Measurements from ENCODE around the gene ATP7B.

Gene ATP7B

GRCh38 chr13:51920267-51920666 lies 91.0 kb downstream of the ATP7B start:
- Histone ChIP-seq H3K4me1 (ENCODE audit: insufficient read depth, insufficient read length) (no peaks in the 10 kb centered on the region), H3K4me3 (ENCODE audit: insufficient read length, low read depth) (no peak overlapping the region), H3K9me3 (ENCODE audit: insufficient read depth, low read length) (no peaks in the 10 kb centered on the region), H3K9ac (ENCODE audit: insufficient read length, low read depth) (no peak overlapping the region), H3K27me3 (ENCODE audit: insufficient read depth, insufficient read length) (no peaks in the 10 kb centered on the region), H3K36me3 (ENCODE audit: insufficient read depth, insufficient read length, low read length) (no peaks in the 10 kb centered on the region)
- no peak for DNase-seq (ENCODE audit: low read depth, low spot score)
- TF ChIP-seq YY1 (IDR thresholded peaks at IDR 0.05; ENCODE audit: insufficient read depth, insufficient read length) (no peak), SUZ12 (IDR thresholded peaks at IDR 0.05; ENCODE audit: extremely low read depth, insufficient read depth, insufficient read length) (no peak), ZNF274 (IDR thresholded peaks at IDR 0.05; ENCODE audit: low read depth, low read length) (no peak)

- H3K4me3 ChIP-seq (ENCODE audit: insufficient read length, low read depth): no peak overlapping the region
These were observed 91.7 kb downstream of the ATP7B start for GRCh38 chr13:51919531-51919930.

GRCh38 chr13:51916962-51917361 lies 94.3 kb downstream of the ATP7B start:
- Histone ChIP-seq H3K9me3 (ENCODE audit: insufficient read depth, low read length) (no peaks in the 10 kb centered on the region), H3K4me3 (ENCODE audit: insufficient read length, low read depth) (no peak overlapping the region), H3K27me3 (ENCODE audit: insufficient read depth, insufficient read length) (no peaks in the 10 kb centered on the region), H3K4me1 (ENCODE audit: insufficient read depth, insufficient read length) (no peaks in the 10 kb centered on the region), H3K36me3 (ENCODE audit: insufficient read depth, insufficient read length, low read length) (no peaks in the 10 kb centered on the region), H3K9ac (ENCODE audit: insufficient read length, low read depth) (no peak overlapping the region)
- no peak for DNase-seq (ENCODE audit: low read depth, low spot score)
- TF ChIP-seq SUZ12 (IDR thresholded peaks at IDR 0.05; ENCODE audit: extremely low read depth, insufficient read depth, insufficient read length) (no peak), YY1 (IDR thresholded peaks at IDR 0.05; ENCODE audit: insufficient read depth, insufficient read length) (no peak)

More at GRCh38 chr13:51919531-51919930, 91.7 kb downstream of the ATP7B start:
- TF ChIP-seq SUZ12 (IDR thresholded peaks at IDR 0.05; ENCODE audit: extremely low read depth, insufficient read depth, insufficient read length): no peak
- no peak for TF ChIP-seq ZNF274 (IDR thresholded peaks at IDR 0.05; ENCODE audit: low read depth, low read length)
- TF ChIP-seq YY1 (IDR thresholded peaks at IDR 0.05; ENCODE audit: insufficient read depth, insufficient read length): no peak
- no peak overlapping the region for H3K9ac ChIP-seq (ENCODE audit: insufficient read length, low read depth)
- no peaks in the 10 kb centered on the region for H3K4me1 ChIP-seq (ENCODE audit: insufficient read depth, insufficient read length)
- H3K9me3 ChIP-seq (ENCODE audit: insufficient read depth, low read length): no peaks in the 10 kb centered on the region
- no peak for DNase-seq (ENCODE audit: low read depth, low spot score)
- H3K36me3 ChIP-seq (ENCODE audit: insufficient read depth, insufficient read length, low read length): no peaks in the 10 kb centered on the region
- H3K27me3 ChIP-seq (ENCODE audit: insufficient read depth, insufficient read length): no peaks in the 10 kb centered on the region

GRCh38 chr13:51916051-51916818 lies 95.0 kb downstream of the ATP7B start:
- no peak overlapping the region for H3K4me3 ChIP-seq (ENCODE audit: insufficient read length, low read depth)
- no peak for DNase-seq (ENCODE audit: low read depth, low spot score)
- TF ChIP-seq ZNF274 (IDR thresholded peaks at IDR 0.05; ENCODE audit: low read depth, low read length) (no peak), YY1 (IDR thresholded peaks at IDR 0.05; ENCODE audit: insufficient read depth, insufficient read length) (no peak), SUZ12 (IDR thresholded peaks at IDR 0.05; ENCODE audit: extremely low read depth, insufficient read depth, insufficient read length) (no peak)

GRCh38 chr13:51914137-51914493 lies 97.1 kb downstream of the ATP7B start:
- H3K9me3 ChIP-seq (ENCODE audit: insufficient read depth, low read length): no peaks in the 10 kb centered on the region
- no peaks in the 10 kb centered on the region for H3K36me3 ChIP-seq (ENCODE audit: insufficient read depth, insufficient read length, low read length)
- no peak for DNase-seq (ENCODE audit: low read depth, low spot score)
- H3K9ac ChIP-seq (ENCODE audit: insufficient read length, low read depth): no peak overlapping the region
- TF ChIP-seq SUZ12 (IDR thresholded peaks at IDR 0.05; ENCODE audit: extremely low read depth, insufficient read depth, insufficient read length): no peak
- no peak for TF ChIP-seq ZNF274 (IDR thresholded peaks at IDR 0.05; ENCODE audit: low read depth, low read length)
- TF ChIP-seq YY1 (IDR thresholded peaks at IDR 0.05; ENCODE audit: insufficient read depth, insufficient read length): no peak
- H3K4me1 ChIP-seq (ENCODE audit: insufficient read depth, insufficient read length): no peaks in the 10 kb centered on the region
- H3K4me3 ChIP-seq (ENCODE audit: insufficient read length, low read depth): no peak overlapping the region
- no peaks in the 10 kb centered on the region for H3K27me3 ChIP-seq (ENCODE audit: insufficient read depth, insufficient read length)

More at GRCh38 chr13:51916051-51916818, 95.0 kb downstream of the ATP7B start:
- H3K9me3 ChIP-seq (ENCODE audit: insufficient read depth, low read length): no peaks in the 10 kb centered on the region
- H3K4me1 ChIP-seq (ENCODE audit: insufficient read depth, insufficient read length): no peaks in the 10 kb centered on the region
- no peaks in the 10 kb centered on the region for H3K36me3 ChIP-seq (ENCODE audit: insufficient read depth, insufficient read length, low read length)
- no peak overlapping the region for H3K9ac ChIP-seq (ENCODE audit: insufficient read length, low read depth)
- no peaks in the 10 kb centered on the region for H3K27me3 ChIP-seq (ENCODE audit: insufficient read depth, insufficient read length)

GRCh38 chr13:51913421-51914136 lies 97.7 kb downstream of the ATP7B start:
- Histone ChIP-seq H3K9ac (ENCODE audit: insufficient read length, low read depth) (no peak overlapping the region), H3K4me3 (ENCODE audit: insufficient read length, low read depth) (no peak overlapping the region), H3K9me3 (ENCODE audit: insufficient read depth, low read length) (no peaks in the 10 kb centered on the region), H3K27me3 (ENCODE audit: insufficient read depth, insufficient read length) (no peaks in the 10 kb centered on the region), H3K36me3 (ENCODE audit: insufficient read depth, insufficient read length, low read length) (no peaks in the 10 kb centered on the region), H3K4me1 (ENCODE audit: insufficient read depth, insufficient read length) (no peaks in the 10 kb centered on the region)
- no peak for DNase-seq (ENCODE audit: low read depth, low spot score)
- TF ChIP-seq SUZ12 (IDR thresholded peaks at IDR 0.05; ENCODE audit: extremely low read depth, insufficient read depth, insufficient read length) (no peak), YY1 (IDR thresholded peaks at IDR 0.05; ENCODE audit: insufficient read depth, insufficient read length) (no peak), ZNF274 (IDR thresholded peaks at IDR 0.05; ENCODE audit: low read depth, low read length) (no peak)

- no peaks in the 10 kb centered on the region for H3K36me3 ChIP-seq (ENCODE audit: insufficient read depth, insufficient read length, low read length)
- H3K9me3 ChIP-seq (ENCODE audit: insufficient read depth, low read length): no peaks in the 10 kb centered on the region
- no peak for DNase-seq (ENCODE audit: low read depth, low spot score)
- H3K4me1 ChIP-seq (ENCODE audit: insufficient read depth, insufficient read length): no peaks in the 10 kb centered on the region
- no peaks in the 10 kb centered on the region for H3K27me3 ChIP-seq (ENCODE audit: insufficient read depth, insufficient read length)
- TF ChIP-seq SUZ12 (IDR thresholded peaks at IDR 0.05; ENCODE audit: extremely low read depth, insufficient read depth, insufficient read length) (no peak), ZNF274 (IDR thresholded peaks at IDR 0.05; ENCODE audit: low read depth, low read length) (no peak)
- no peak overlapping the region for H3K9ac ChIP-seq (ENCODE audit: insufficient read length, low read depth)
- H3K4me3 ChIP-seq (ENCODE audit: insufficient read length, low read depth): no peak overlapping the region
These were observed 98.6 kb downstream of the ATP7B start for GRCh38 chr13:51912511-51913225.

Data from NT2/D1 (cell line).